RWPE2 (cell line): Measurements from ENCODE around the gene NAP1L1.

Experiments used
- ATAC-seq: fragments of 200-7000 bp; cut with Tn5 transposase; 3 replicates; pipeline ENCODE4 v1.9.1; 2021; ENCODE audit warnings: low read depth
- DNase-seq: peaks from one replicate; pipeline ENCODE4 v3.0.0-alpha.2; 2020; ENCODE audit warnings: low spot score
- H3K27ac ChIP-seq: fragments of 450-650 bp; 2 replicates; pipeline ENCODE4 v1.5.1; 2017; ENCODE audit warnings: mild to moderate bottlenecking; ENCODE audit not compliant: poor library complexity, severe bottlenecking
- H3K27me3 ChIP-seq: fragments of 250-450 bp; sonication (Bioruptor Pico); 2 replicates; pipeline ENCODE4 v1.5.1; 2021; ENCODE audit warnings: mild to moderate bottlenecking, moderate library complexity; ENCODE audit not compliant: insufficient read depth, poor library complexity, severe bottlenecking
- H3K36me3 ChIP-seq: fragments of 250-450 bp; sonication (Bioruptor Pico); 2 replicates; pipeline ENCODE4 v1.5.1; 2020; ENCODE audit warnings: low read depth, mild to moderate bottlenecking, moderate library complexity
- H3K4me1 ChIP-seq: fragments of 250-450 bp; sonication (Bioruptor Pico); 2 replicates; pipeline ENCODE4 v1.5.1; 2021; ENCODE audit warnings: mild to moderate bottlenecking, moderate library complexity; ENCODE audit not compliant: insufficient read depth, poor library complexity, severe bottlenecking
- H3K4me3 ChIP-seq: fragments of 250-450 bp; sonication (Bioruptor Pico); 2 replicates; pipeline ENCODE4 v1.5.1; 2021; ENCODE audit warnings: mild to moderate bottlenecking, moderate library complexity; ENCODE audit not compliant: severe bottlenecking
- H3K9me3 ChIP-seq: fragments of 250-450 bp; sonication (Bioruptor Pico); 2 replicates; pipeline ENCODE4 v1.5.1; 2021; ENCODE audit warnings: mild to moderate bottlenecking, moderate library complexity; ENCODE audit not compliant: severe bottlenecking
- CTCF ChIP-seq: fragments of 450-650 bp; IDR thresholded peaks from one replicate; pipeline ENCODE4 v1.5.1; 2017; ENCODE audit warnings: mild to moderate bottlenecking, moderate library complexity; ENCODE audit not compliant: poor library complexity, severe bottlenecking

The NAP1L1 gene

GRCh38 chr12:76024102-76024781, 60.2 kb downstream of the NAP1L1 start:
- no peak for ATAC-seq
- Histone ChIP-seq H3K27me3 (no peaks in the 10 kb centered on the region), H3K27ac (peak overlapping the region; percentile 87), H3K36me3 (peaks cover 31% of the 10 kb centered on the region), H3K4me3 (no peak overlapping the region), H3K4me1 (peaks cover 61% of the 10 kb centered on the region), H3K9me3 (no peaks in the 10 kb centered on the region)
- no peak for TF ChIP-seq CTCF
- DNase-seq: no peak

DNA sequence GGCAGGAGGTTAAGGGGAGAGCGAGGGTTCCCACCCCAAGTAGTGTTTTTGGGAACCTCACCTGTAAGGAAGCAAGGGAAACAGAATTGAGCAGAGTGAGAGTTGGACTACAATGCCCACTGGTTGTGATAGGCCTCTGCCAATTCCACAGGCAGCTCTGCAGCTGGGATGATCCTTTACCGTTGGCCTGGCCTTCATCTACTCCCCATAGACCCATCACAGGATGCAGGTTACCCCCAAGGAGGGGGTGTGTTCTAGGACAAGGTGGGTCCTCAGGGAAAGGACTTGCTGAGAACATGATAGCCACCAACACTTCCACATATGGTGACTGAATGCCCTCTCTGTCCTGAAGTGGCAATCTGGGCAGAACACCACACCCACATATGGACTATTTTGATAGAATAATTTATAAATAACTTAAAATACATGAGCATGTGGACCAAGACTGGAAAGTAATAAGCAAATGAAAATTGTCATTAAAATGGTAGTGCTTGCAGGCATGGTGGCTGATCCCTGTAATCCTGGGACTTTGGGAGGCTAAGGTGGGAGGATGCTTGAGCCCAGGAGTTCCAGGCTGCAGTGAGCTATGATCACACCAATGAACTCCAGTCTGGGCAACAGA, 61.3 kb downstream of the NAP1L1 start:
- no peak overlapping the region for H3K4me3 ChIP-seq
- no peak for TF ChIP-seq CTCF
- H3K36me3 ChIP-seq: peaks cover 20% of the 10 kb centered on the region
- DNase-seq (no peak), ATAC-seq (no peak)
- no peaks in the 10 kb centered on the region for H3K9me3 ChIP-seq
- peaks cover 70% of the 10 kb centered on the region for H3K4me1 ChIP-seq
- H3K27me3 ChIP-seq: no peaks in the 10 kb centered on the region
- peak overlapping the region; percentile 100 for H3K27ac ChIP-seq

GRCh38 chr12:76022506-76022905, 62.0 kb downstream of the NAP1L1 start:
- Histone ChIP-seq H3K4me1 (peaks cover 70% of the 10 kb centered on the region), H3K27ac (peak overlapping the region; percentile 100), H3K4me3 (no peak overlapping the region), H3K9me3 (no peaks in the 10 kb centered on the region), H3K27me3 (no peaks in the 10 kb centered on the region), H3K36me3 (peaks cover 14% of the 10 kb centered on the region)
- DNase-seq (no peak), ATAC-seq (no peak)
- no peak for TF ChIP-seq CTCF

DNA sequence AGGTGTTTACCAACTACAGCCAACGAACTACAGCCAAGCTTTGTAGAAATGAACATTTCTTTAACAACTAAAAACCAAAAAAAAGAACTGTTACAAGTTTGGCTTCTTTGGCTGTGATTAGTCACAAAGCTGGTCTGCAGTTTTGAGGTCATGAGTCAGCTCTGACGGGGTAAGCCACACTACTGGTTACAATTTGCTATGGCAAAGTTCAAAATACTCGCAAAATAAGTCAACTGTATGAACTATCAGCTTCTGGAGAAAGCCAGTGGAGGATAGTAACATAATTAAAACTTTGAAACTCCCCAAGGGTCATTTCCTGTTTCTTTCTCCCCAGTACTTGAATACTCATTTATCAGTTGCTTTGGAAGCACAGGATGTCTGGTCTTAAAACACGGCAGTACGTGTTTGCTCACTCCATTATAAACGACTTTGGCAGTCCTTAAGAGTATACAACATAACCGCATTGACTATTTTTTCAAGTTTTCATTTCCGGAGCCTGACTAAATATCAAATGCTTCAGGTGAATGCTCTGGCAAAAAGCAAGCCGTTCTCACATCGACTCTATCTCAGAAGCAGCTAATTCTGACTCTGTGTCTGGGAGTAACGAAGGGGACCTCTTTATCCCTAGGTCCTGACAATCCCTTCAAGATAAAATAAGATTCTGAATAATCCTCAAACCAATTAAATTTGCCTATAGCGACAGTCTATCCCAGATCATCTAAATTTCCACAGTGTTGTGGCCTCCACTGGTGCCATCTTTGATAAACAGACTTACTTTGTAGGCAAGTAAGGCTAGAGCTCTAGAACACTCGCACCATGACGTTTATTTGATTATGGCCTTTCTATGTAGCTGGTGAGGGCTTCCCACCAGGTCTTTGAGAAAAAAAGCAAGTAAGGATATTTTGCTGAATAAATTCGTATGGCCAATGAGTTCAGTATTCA, 63.5 kb downstream of the NAP1L1 start:
- ATAC-seq: peak; percentile 71
- peaks cover 56% of the 10 kb centered on the region for H3K4me1 ChIP-seq
- no peaks in the 10 kb centered on the region for H3K27me3 ChIP-seq
- TF ChIP-seq CTCF: no peak
- H3K4me3 ChIP-seq: no peak overlapping the region
- DNase-seq: peak; percentile 82
- H3K36me3 ChIP-seq: peaks cover 2% of the 10 kb centered on the region; the same call in 1 of the 2 replicates
- no peaks in the 10 kb centered on the region for H3K9me3 ChIP-seq
- peak overlapping the region; percentile 100 for H3K27ac ChIP-seq
